A549 (cell line): ENCODE measurements around the gene PIGU. TPM values are rescaled to one million over a fixed set of nuclear protein-coding genes. Genes with fewer than 3 reads are reported as not detected.

Experiments
- ATAC-seq, 2 experiments: fragments of 200-7000 bp in 1 of 2; fragments of >200 bp in 1 of 2; cut with Nextera tagmentation in 1 of 2; cut with Tn5 transposase in 1 of 2; 3 replicates each; pipeline versions ENCODE4 v1.8.0 to v1.9.1; 2018 to 2020; ENCODE audit warnings: mild to moderate bottlenecking in 1 of 2, moderate library complexity in 1 of 2
- CTCF ChIA-PET: fragments of 300-600 bp; sonication (Branson Sonifier 250); formaldehyde crosslinking; extraction: SDS; loops from one replicate; lab custom pipeline; 2021; ENCODE audit warnings: antibody characterized with exemption, inconsistent platforms; lab: Yijun Ruan, JAX
- POLR2A ChIA-PET: fragments of 350-600 bp; formaldehyde crosslinking; extraction: SDS; loops from one replicate; lab custom pipeline; 2021; ENCODE audit warnings: antibody characterized with exemption, inconsistent platforms; lab: Yijun Ruan, JAX
- DNase-seq, 2 experiments: peaks; one replicate each; pipeline versions ENCODE4 v3.0.0 to v3.0.0-alpha.2; 2011 to 2016; ENCODE audit warnings: low read depth in 1 of 2, low spot score in 1 of 2
- FAIRE-seq: peaks from 2 replicates; lab custom pipeline; 2011; peaks lifted over from hg19 to GRCh38; lab: Jason Lieb, UNC
- H3K27ac ChIP-seq, 2 experiments: fragments of >200 bp; sonication (Bioruptor Twin); formaldehyde crosslinking; 3 replicates each; pipeline ENCODE4 v1.5.1; 2016 to 2017
- H3K4me1 ChIP-seq: fragments of >200 bp; sonication (Bioruptor Twin); formaldehyde crosslinking; 3 replicates; pipeline ENCODE4 v1.6.1; 2016
- H3K4me2 ChIP-seq: fragments of >200 bp; sonication (Bioruptor Twin); formaldehyde crosslinking; 3 replicates; pipeline ENCODE4 v1.6.1; 2016
- H3K4me3 ChIP-seq: fragments of >200 bp; sonication (Bioruptor Twin); formaldehyde crosslinking; 3 replicates; pipeline ENCODE4 v1.5.1; 2016
- H3K9me3 ChIP-seq: fragments of >200 bp; sonication (Bioruptor Twin); formaldehyde crosslinking; 3 replicates; pipeline ENCODE4 v1.6.1; 2016
- BHLHE40 ChIP-seq: IDR thresholded peaks from 2 replicates; pipeline ENCODE4 v1.6.1; 2012; ENCODE audit warnings: low read depth, low read length, inconsistent platforms
- ESRRA ChIP-seq: fragments of 150-350 bp; IDR thresholded peaks from 2 replicates; pipeline ENCODE4 v1.6.1; 2014; ENCODE audit warnings: mild to moderate bottlenecking, low read length, borderline replicate concordance
- FOSB ChIP-seq: fragments of 250-450 bp; sonication (Bioruptor Pico); IDR thresholded peaks from 2 replicates; pipeline ENCODE4 v1.5.0; 2020; ENCODE audit warnings: mild to moderate bottlenecking, moderate library complexity
- FOXS1 ChIP-seq: fragments of 250-450 bp; sonication (Bioruptor Pico); IDR thresholded peaks from 2 replicates; pipeline ENCODE4 v1.5.0; 2020; ENCODE audit warnings: mild to moderate bottlenecking, moderate library complexity
- GATA3 ChIP-seq: IDR thresholded peaks from 2 replicates; pipeline ENCODE4 v1.6.1; 2012; ENCODE audit warnings: borderline replicate concordance
- HOXA7 ChIP-seq: fragments of 250-450 bp; sonication (Bioruptor Pico); IDR thresholded peaks from 2 replicates; pipeline ENCODE4 v1.5.0; 2020; ENCODE audit warnings: mild to moderate bottlenecking, moderate library complexity
- HOXB5 ChIP-seq: fragments of 250-450 bp; sonication (Bioruptor Pico); IDR thresholded peaks from 2 replicates; pipeline ENCODE4 v1.5.0; 2020; ENCODE audit warnings: mild to moderate bottlenecking, moderate library complexity
- JUN ChIP-seq, 2 experiments: fragments of >200 bp; sonication (Bioruptor Twin); formaldehyde crosslinking; IDR thresholded peaks; 2 replicates in 1 of 2; 3 replicates in 1 of 2; pipeline ENCODE4 v1.6.1; 2016 to 2017
- NFE2L2 ChIP-seq: fragments of 150-350 bp; conservative IDR thresholded peaks from 2 replicates; pipeline ENCODE4 v1.6.1; 2014; ENCODE audit warnings: low read length
- NPAS2 ChIP-seq: fragments of 250-450 bp; sonication (Bioruptor Pico); IDR thresholded peaks from 2 replicates; pipeline ENCODE4 v1.8.0; 2022; ENCODE audit warnings: mild to moderate bottlenecking, moderate library complexity, borderline replicate concordance
- PHF8 ChIP-seq: fragments of 200-600 bp; sonication (generic); IDR thresholded peaks from 2 replicates; pipeline ENCODE4 v1.6.1; 2016; ENCODE audit warnings: low read depth, mild to moderate bottlenecking, antibody characterized with exemption, moderate library complexity, borderline replicate concordance
- POLR2A ChIP-seq: IDR thresholded peaks from 2 replicates; pipeline ENCODE4 v1.6.1; 2012; ENCODE audit warnings: mild to moderate bottlenecking, low read length
- RARB ChIP-seq: fragments of 250-450 bp; sonication (Bioruptor Pico); IDR thresholded peaks from 2 replicates; pipeline ENCODE4 v1.8.0; 2021; ENCODE audit warnings: mild to moderate bottlenecking, moderate library complexity
- RCOR1 ChIP-seq: fragments of 150-350 bp; IDR thresholded peaks from 2 replicates; pipeline ENCODE4 v1.6.1; 2014; ENCODE audit warnings: antibody characterized with exemption, low read length, low read depth
- SMC3 ChIP-seq: fragments of >200 bp; sonication (Bioruptor Twin); formaldehyde crosslinking; IDR thresholded peaks from 3 replicates; pipeline ENCODE4 v1.6.1; 2018; ENCODE audit warnings: inconsistent platforms
- SREBF2 ChIP-seq: fragments of 450-650 bp; IDR thresholded peaks from 2 replicates; pipeline ENCODE4 v1.6.1; 2014; ENCODE audit warnings: mild to moderate bottlenecking, moderate library complexity
- TFCP2L1 ChIP-seq: fragments of 250-450 bp; sonication (Bioruptor Pico); IDR thresholded peaks from 2 replicates; pipeline ENCODE4 v1.5.0; 2021; ENCODE audit warnings: mild to moderate bottlenecking
- TP53 ChIP-seq: fragments of 250-450 bp; sonication (Bioruptor Pico); IDR thresholded peaks from 2 replicates; pipeline ENCODE4 v1.5.0; 2021; ENCODE audit warnings: mild to moderate bottlenecking, moderate library complexity
- ZC3H11A ChIP-seq: fragments of 450-650 bp; IDR thresholded peaks from 2 replicates; pipeline ENCODE4 v1.6.1; 2014; ENCODE audit warnings: antibody characterized with exemption, mild to moderate bottlenecking
- ZNF302 ChIP-seq: fragments of 250-450 bp; sonication (Bioruptor Pico); IDR thresholded peaks from 2 replicates; pipeline ENCODE4 v1.9.0; 2021; ENCODE audit warnings: inconsistent platforms, mild to moderate bottlenecking, moderate library complexity
- WGBS: methylation state at CpG from one replicate; pipeline ENCODE4 v1.1.6; 2017; ENCODE audit errors: missing lambda C conversion rate; 5-methylcytosine and 5-hydroxymethylcytosine counted together
- polyA plus RNA-seq, 4 experiments: library from polyadenylated mRNA; depleted of rRNA in 3 of 4; stranded (reverse); fragments of >200 nt; fragmentation: RNase III in 1 of 4; extraction: RNeasy Plus Mini Kit Qiagen cat#74134 plus additional on column Dnase treatment in 1 of 4; gene quantifications; 2 replicates in 3 of 4; 3 replicates in 1 of 4; pipeline ENCODE4 v1.2.3, GENCODE V29; 2011 to 2017
- TF ChIP-seq, protein P1 (sequence below): fragments of >200 bp; sonication (Bioruptor Twin); formaldehyde crosslinking; IDR thresholded peaks from 3 replicates; pipeline ENCODE4 v1.5.1; 2016
- TF ChIP-seq, protein P2 (sequence below): fragments of 250-450 bp; sonication (Bioruptor Pico); IDR thresholded peaks from 2 replicates; pipeline ENCODE4 v1.5.0; 2021; ENCODE audit warnings: mild to moderate bottlenecking, moderate library complexity, borderline replicate concordance
- TF ChIP-seq, protein P3 (sequence below): fragments of 250-450 bp; sonication (Bioruptor Pico); IDR thresholded peaks from 2 replicates; pipeline ENCODE4 v1.5.0; 2020; ENCODE audit warnings: low read depth, mild to moderate bottlenecking, moderate library complexity
- TF ChIP-seq, protein P4 (sequence below): fragments of 450-650 bp; IDR thresholded peaks from 2 replicates; pipeline ENCODE4 v1.6.1; 2014; ENCODE audit warnings: antibody characterized with exemption

PIGU gene
- polyA plus RNA-seq, 2 of the 4 experiments (the other 2 are of a cell fraction) = 27.8 to 103 TPM

DNA sequence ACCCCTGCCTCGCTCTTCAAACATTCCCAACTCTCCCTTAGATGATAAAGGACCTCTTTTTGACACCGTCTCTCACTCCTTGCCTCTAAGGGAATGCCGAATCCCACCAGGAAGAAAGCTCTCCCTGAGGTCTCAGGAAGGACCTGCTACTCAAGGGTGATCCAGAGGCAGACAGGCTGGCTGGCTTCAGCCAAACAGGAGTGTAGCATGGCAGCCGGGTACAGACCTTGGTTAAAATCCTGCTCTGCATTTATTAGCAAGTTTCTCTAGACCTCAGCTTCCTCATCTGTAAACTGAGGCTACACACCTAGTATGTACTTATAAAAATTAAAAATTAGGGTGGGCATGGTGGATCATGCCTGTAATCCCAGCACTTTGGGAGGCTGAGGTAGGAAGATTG, 101.1 kb downstream of the PIGU start:
- POLR2A ChIA-PET = no interaction called here
- no peak for ATAC-seq
- Histone ChIP-seq H3K4me3 (no peak overlapping the region), H3K27ac (no peak overlapping the region)
- WGBS = 95% methylated on average over 4 of the region's 4 CpGs
- DNase-seq = no peak
- TF ChIP-seq POLR2A (no peak), NPAS2 (CRISPR knock-in tag) (no peak), TP53 (CRISPR knock-in tag) (no peak)
- TF ChIP-seq, protein P1, sequence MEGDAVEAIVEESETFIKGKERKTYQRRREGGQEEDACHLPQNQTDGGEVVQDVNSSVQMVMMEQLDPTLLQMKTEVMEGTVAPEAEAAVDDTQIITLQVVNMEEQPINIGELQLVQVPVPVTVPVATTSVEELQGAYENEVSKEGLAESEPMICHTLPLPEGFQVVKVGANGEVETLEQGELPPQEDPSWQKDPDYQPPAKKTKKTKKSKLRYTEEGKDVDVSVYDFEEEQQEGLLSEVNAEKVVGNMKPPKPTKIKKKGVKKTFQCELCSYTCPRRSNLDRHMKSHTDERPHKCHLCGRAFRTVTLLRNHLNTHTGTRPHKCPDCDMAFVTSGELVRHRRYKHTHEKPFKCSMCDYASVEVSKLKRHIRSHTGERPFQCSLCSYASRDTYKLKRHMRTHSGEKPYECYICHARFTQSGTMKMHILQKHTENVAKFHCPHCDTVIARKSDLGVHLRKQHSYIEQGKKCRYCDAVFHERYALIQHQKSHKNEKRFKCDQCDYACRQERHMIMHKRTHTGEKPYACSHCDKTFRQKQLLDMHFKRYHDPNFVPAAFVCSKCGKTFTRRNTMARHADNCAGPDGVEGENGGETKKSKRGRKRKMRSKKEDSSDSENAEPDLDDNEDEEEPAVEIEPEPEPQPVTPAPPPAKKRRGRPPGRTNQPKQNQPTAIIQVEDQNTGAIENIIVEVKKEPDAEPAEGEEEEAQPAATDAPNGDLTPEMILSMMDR = no peak
- TF ChIP-seq, all 56 proteins: peak for 0
- FAIRE-seq = no peak
- H3K4me1 ChIP-seq = peaks cover 4% of the 10 kb centered on the region; the same call in 2 of the 3 replicates
- CTCF ChIA-PET = interaction anchor here (1.0 to 3.6 kb wide), 4 partner anchors 133 to 385 kb away, joined by 3 to 18 read pairs (median 6); no protein-coding TSS in a partner anchor
- no peak overlapping the region for H3K4me2 ChIP-seq
- H3K9me3 ChIP-seq = no peaks in the 10 kb centered on the region

DNA sequence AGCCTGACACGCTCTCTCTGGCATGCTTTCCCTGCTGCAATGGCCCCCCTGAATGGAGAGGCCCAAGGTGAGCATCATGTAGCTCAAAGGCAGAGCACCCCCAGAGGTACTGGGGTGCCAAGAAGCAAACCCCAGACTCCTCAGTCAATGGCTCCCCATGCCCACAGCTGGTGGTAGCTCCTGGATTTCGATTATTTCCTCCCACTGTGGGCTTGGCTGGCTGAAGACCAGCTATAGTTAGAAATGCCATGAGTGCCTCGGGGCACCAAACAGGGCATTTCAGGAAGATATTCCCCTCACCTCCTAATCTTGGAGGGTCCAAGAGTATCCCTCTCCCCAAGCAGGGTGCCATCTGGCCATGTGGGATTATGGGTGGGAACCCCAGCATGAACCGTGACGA, 101.6 kb downstream of the PIGU start:
- Histone ChIP-seq H3K4me3 (no peak overlapping the region), H3K4me2 (no peak overlapping the region), H3K9me3 (no peaks in the 10 kb centered on the region), H3K27ac (no peak overlapping the region), H3K4me1 (peaks cover 4% of the 10 kb centered on the region; the same call in 2 of the 3 replicates)
- DNase-seq (no peak), ATAC-seq (no peak), FAIRE-seq (no peak)
- TF ChIP-seq, protein P2, sequence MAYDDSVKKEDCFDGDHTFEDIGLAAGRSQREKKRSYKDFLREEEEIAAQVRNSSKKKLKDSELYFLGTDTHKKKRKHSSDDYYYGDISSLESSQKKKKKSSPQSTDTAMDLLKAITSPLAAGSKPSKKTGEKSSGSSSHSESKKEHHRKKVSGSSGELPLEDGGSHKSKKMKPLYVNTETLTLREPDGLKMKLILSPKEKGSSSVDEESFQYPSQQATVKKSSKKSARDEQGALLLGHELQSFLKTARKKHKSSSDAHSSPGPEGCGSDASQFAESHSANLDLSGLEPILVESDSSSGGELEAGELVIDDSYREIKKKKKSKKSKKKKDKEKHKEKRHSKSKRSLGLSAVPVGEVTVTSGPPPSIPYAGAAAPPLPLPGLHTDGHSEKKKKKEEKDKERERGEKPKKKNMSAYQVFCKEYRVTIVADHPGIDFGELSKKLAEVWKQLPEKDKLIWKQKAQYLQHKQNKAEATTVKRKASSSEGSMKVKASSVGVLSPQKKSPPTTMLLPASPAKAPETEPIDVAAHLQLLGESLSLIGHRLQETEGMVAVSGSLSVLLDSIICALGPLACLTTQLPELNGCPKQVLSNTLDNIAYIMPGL = no peak
- TF ChIP-seq TFCP2L1 (CRISPR knock-in tag) = no peak
- TF ChIP-seq ZC3H11A = no peak
- no peak for TF ChIP-seq ESRRA
- ChIA-PET POLR2A (no interaction called here), CTCF (interaction anchor here (1.0 to 3.6 kb wide), 5 partner anchors 134 to 263 kb away, joined by 3 to 18 read pairs (median 4); no protein-coding TSS in a partner anchor)
- 85% methylated on average over 5 of the region's 5 CpGs for WGBS

DNA sequence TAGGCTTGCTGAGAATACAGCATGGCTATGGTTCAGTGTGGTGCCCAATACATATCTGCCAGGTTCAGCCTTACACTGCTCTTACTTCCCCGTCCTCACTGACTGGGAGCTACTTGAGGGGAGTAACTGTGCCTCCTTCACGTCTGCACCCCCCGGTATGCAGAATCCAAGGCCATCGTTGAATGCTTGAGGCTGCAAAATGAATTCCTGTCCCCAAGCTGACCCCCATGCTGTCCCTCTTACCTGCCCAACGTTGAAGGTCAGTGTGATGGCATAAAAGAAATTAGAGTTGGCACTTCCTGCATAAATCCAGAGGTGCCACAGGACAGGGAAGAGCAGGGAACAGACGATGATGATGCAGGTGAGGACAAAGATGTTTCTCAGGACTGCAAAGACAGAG, 102.0 kb downstream of the PIGU start:
- ChIA-PET CTCF (interaction anchor here (1.0 to 3.6 kb wide), 5 partner anchors 134 to 262 kb away, joined by 3 to 18 read pairs (median 4); no protein-coding TSS in a partner anchor), POLR2A (no interaction called here)
- no peak overlapping the region for H3K27ac ChIP-seq
- no peak overlapping the region for H3K4me2 ChIP-seq
- FAIRE-seq (no peak), DNase-seq (no peak), ATAC-seq (no peak)
- TF ChIP-seq FOXS1 (no peak), BHLHE40 (no peak), SMC3 (no peak), FOSB (CRISPR knock-in tag) (no peak), HOXA7 (CRISPR knock-in tag) (no peak)
- TF ChIP-seq, protein P3, sequence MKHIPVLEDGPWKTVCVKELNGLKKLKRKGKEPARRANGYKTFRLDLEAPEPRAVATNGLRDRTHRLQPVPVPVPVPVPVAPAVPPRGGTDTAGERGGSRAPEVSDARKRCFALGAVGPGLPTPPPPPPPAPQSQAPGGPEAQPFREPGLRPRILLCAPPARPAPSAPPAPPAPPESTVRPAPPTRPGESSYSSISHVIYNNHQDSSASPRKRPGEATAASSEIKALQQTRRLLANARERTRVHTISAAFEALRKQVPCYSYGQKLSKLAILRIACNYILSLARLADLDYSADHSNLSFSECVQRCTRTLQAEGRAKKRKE (CRISPR knock-in tag) = no peak
- H3K9me3 ChIP-seq = no peaks in the 10 kb centered on the region
- 77% methylated on average over 6 of the region's 6 CpGs for WGBS
- no peak overlapping the region for H3K4me3 ChIP-seq
- H3K4me1 ChIP-seq = peaks cover 4% of the 10 kb centered on the region; the same call in 2 of the 3 replicates

DNA sequence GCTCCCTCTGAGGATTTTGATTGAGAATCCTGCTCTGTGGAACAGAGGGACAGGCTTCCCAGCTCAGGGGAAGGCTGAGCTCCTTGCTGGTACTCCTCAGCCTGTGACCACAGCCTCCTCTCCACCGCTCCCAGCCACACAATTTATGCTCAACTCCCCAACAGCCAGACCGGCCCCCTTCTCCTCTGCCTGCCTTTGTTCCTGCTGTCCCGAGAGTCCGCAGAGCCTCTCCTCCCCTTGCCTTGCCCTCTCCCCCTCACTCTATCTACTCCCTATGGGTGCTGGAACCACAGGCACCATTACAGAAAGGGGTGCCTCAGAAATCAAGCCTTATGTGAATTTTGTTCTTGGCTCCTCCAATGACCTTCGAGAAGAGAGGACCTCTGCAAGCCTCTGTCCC, 102.5 kb downstream of the PIGU start:
- POLR2A ChIA-PET = no interaction called here
- CTCF ChIA-PET = interaction anchor here (0.5 to 3.6 kb wide), 7 partner anchors 9 to 262 kb away, joined by 3 to 18 read pairs (median 4); no protein-coding TSS in a partner anchor
- DNase-seq (no peak), FAIRE-seq (no peak), ATAC-seq (no peak)
- H3K4me3 ChIP-seq = no peak overlapping the region
- H3K27ac ChIP-seq = no peak overlapping the region
- no peak overlapping the region for H3K4me2 ChIP-seq
- H3K4me1 ChIP-seq = peaks cover 3% of the 10 kb centered on the region; the same call in 2 of the 3 replicates
- no peaks in the 10 kb centered on the region for H3K9me3 ChIP-seq
- 96% methylated on average over 5 of the region's 5 CpGs for WGBS
- TF ChIP-seq NFE2L2 (no peak), JUN (IDR thresholded peaks at IDR 0.05) (no peak), SREBF2 (no peak), GATA3 (no peak), ZNF302 (no peak), RCOR1 (no peak), PHF8 (no peak), HOXB5 (CRISPR knock-in tag) (no peak), RARB (no peak)
- TF ChIP-seq, protein P4, sequence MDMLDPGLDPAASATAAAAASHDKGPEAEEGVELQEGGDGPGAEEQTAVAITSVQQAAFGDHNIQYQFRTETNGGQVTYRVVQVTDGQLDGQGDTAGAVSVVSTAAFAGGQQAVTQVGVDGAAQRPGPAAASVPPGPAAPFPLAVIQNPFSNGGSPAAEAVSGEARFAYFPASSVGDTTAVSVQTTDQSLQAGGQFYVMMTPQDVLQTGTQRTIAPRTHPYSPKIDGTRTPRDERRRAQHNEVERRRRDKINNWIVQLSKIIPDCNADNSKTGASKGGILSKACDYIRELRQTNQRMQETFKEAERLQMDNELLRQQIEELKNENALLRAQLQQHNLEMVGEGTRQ = no peak
